GM21390 (cell line): Measurements from ENCODE around the gene RNASE3.
A peak's percentile ranks its signal among the peaks of the same experiment; 100 is the strongest.
"Not testable (repeated sequence)": the region's sequence is repeated elsewhere in the genome, so short reads cannot be mapped to it uniquely, and the experiment has no call there.

Source experiments
- ATAC-seq: cut with Tn5 transposase; IDR thresholded peaks from one replicate; pipeline ENCODE4 v1.9.1; 2021; ENCODE audit not compliant: unreplicated experiment

Gene RNASE3

GRCh38 chr14:20891126-20891825 lies at the start of gene RNASE3:
TSS of gene RNASE3 (plus strand) at chr14:20891385. CDS start at chr14:20891687, 302 bp downstream.
- ATAC-seq = not testable (repeated sequence)

- ATAC-seq = no peak
These were observed 44.6 kb upstream of the RNASE3 start for GRCh38 chr14:20846560-20846959.

- ATAC-seq = no peak
These were observed 42.8 kb upstream of the RNASE3 start for GRCh38 chr14:20848316-20848954.

- no peak for ATAC-seq
These were observed 42.1 kb upstream of the RNASE3 start for GRCh38 chr14:20848955-20849570.

- ATAC-seq = no peak
These were observed 38.1 kb upstream of the RNASE3 start for GRCh38 chr14:20853042-20853441.

- peak; percentile 76 for ATAC-seq
These were observed 35.4 kb upstream of the RNASE3 start for GRCh38 chr14:20855652-20856291.

- no peak for ATAC-seq
These were observed 34.0 kb upstream of the RNASE3 start for GRCh38 chr14:20857207-20857606.

GRCh38 chr14:20857630-20858261 lies 33.4 kb upstream of the RNASE3 start:
- ATAC-seq = no peak

- no peak for ATAC-seq
These were observed 25.0 kb upstream of the RNASE3 start for GRCh38 chr14:20866194-20866593.

- ATAC-seq = no peak
These were observed 24.2 kb upstream of the RNASE3 start for GRCh38 chr14:20866963-20867362.

GRCh38 chr14:20873370-20874177 lies 17.6 kb upstream of the RNASE3 start:
- ATAC-seq = peak; percentile 65

- ATAC-seq = no peak
These were observed 14.2 kb upstream of the RNASE3 start for GRCh38 chr14:20877016-20877415.

GRCh38 chr14:20878695-20879094 lies 12.5 kb upstream of the RNASE3 start:
- no peak for ATAC-seq

GRCh38 chr14:20881229-20881628 lies 10.0 kb upstream of the RNASE3 start:
- ATAC-seq = not testable (repeated sequence)

- ATAC-seq = not testable (repeated sequence)
These were observed 8.4 kb upstream of the RNASE3 start for GRCh38 chr14:20882787-20883186.

- ATAC-seq = not testable (repeated sequence)
These were observed 2.8 kb upstream of the RNASE3 start for GRCh38 chr14:20888411-20888810.

- ATAC-seq = not testable (repeated sequence)
These were observed 4.1 kb downstream of the RNASE3 start for GRCh38 chr14:20895322-20895721.

GRCh38 chr14:20904393-20905029 lies 13.3 kb downstream of the RNASE3 start:
- ATAC-seq = no peak

- ATAC-seq = no peak
These were observed 14.5 kb downstream of the RNASE3 start for GRCh38 chr14:20905676-20906075.

- ATAC-seq = no peak
These were observed 16.0 kb downstream of the RNASE3 start for GRCh38 chr14:20907214-20907613.
